Muscle layer of duodenum (tissue), 2 donors: ENCODE measurements around the gene RYR2.

Source experiments
- H3K27ac ChIP-seq: one replicate; pipeline ENCODE4 v1.7.0; 2013; ENCODE audit warnings: mild to moderate bottlenecking, low read length
- H3K27me3 ChIP-seq: one replicate; pipeline ENCODE4 v1.7.0; 2013; ENCODE audit warnings: low read depth, mild to moderate bottlenecking, control low read depth, low read length
- H3K36me3 ChIP-seq, 2 donors: one replicate each; pipeline ENCODE4 v1.7.0; 2013; ENCODE audit warnings: low read length in 2 of 2, control low read depth in 1 of 2, mild to moderate bottlenecking in 1 of 2; ENCODE audit not compliant: insufficient read depth in 2 of 2, control insufficient read depth in 1 of 2
- H3K4me1 ChIP-seq, 2 donors: one replicate each; pipeline ENCODE4 v1.7.0; 2013; ENCODE audit warnings: low read length in 2 of 2, mild to moderate bottlenecking in 2 of 2, control low read depth in 1 of 2, moderate library complexity in 1 of 2; ENCODE audit not compliant: insufficient read depth in 2 of 2, control insufficient read depth in 1 of 2
- H3K4me3 ChIP-seq, 2 donors: one replicate each; pipeline ENCODE4 v1.7.0; 2013; ENCODE audit warnings: low read length in 2 of 2, low read depth in 1 of 2, mild to moderate bottlenecking in 1 of 2
- H3K9me3 ChIP-seq, 2 donors: one replicate each; pipeline ENCODE4 v1.7.0; 2013; ENCODE audit warnings: low read length in 2 of 2, control low read depth in 1 of 2, mild to moderate bottlenecking in 1 of 2; ENCODE audit not compliant: control insufficient read depth in 1 of 2
- donor health status: healthy.

The RYR2 gene

GRCh38 chr1:237229333-237229732 lies 187.3 kb downstream of the RYR2 start:
- H3K27ac ChIP-seq: no peak overlapping the region
- H3K9me3 ChIP-seq: no peaks in the 10 kb centered on the region
- no peaks in the 10 kb centered on the region for H3K36me3 ChIP-seq
- H3K4me3 ChIP-seq: no peak overlapping the region
- no peaks in the 10 kb centered on the region for H3K27me3 ChIP-seq
- peaks cover 0 to 3% of the 10 kb centered on the region in 2 donors for H3K4me1 ChIP-seq

- no peak overlapping the region for H3K4me3 ChIP-seq
- H3K9me3 ChIP-seq: no peaks in the 10 kb centered on the region
- no peaks in the 10 kb centered on the region for H3K27me3 ChIP-seq
- H3K4me1 ChIP-seq: no peaks in the 10 kb centered on the region
- no peak overlapping the region for H3K27ac ChIP-seq
- H3K36me3 ChIP-seq: no peaks in the 10 kb centered on the region
These were observed 190.5 kb downstream of the RYR2 start for GRCh38 chr1:237232501-237232900.

GRCh38 chr1:237235091-237235490 lies 193.1 kb downstream of the RYR2 start:
- no peak overlapping the region for H3K27ac ChIP-seq
- H3K4me3 ChIP-seq: no peak overlapping the region
- no peaks in the 10 kb centered on the region for H3K36me3 ChIP-seq
- H3K9me3 ChIP-seq: no peaks in the 10 kb centered on the region
- H3K4me1 ChIP-seq: peaks cover 0 to 5% of the 10 kb centered on the region in 2 donors
- no peaks in the 10 kb centered on the region for H3K27me3 ChIP-seq

GRCh38 chr1:237237721-237238120 lies 195.7 kb downstream of the RYR2 start:
- H3K9me3 ChIP-seq: no peaks in the 10 kb centered on the region
- H3K4me1 ChIP-seq: peaks cover 0 to 5% of the 10 kb centered on the region in 2 donors
- H3K4me3 ChIP-seq: no peak overlapping the region
- no peaks in the 10 kb centered on the region for H3K36me3 ChIP-seq
- no peaks in the 10 kb centered on the region for H3K27me3 ChIP-seq
- no peak overlapping the region for H3K27ac ChIP-seq

- H3K4me1 ChIP-seq: peaks cover 0 to 5% of the 10 kb centered on the region in 2 donors
- no peak overlapping the region for H3K27ac ChIP-seq
- no peaks in the 10 kb centered on the region for H3K36me3 ChIP-seq
- H3K27me3 ChIP-seq: no peaks in the 10 kb centered on the region
- H3K4me3 ChIP-seq: no peak overlapping the region
- H3K9me3 ChIP-seq: no peaks in the 10 kb centered on the region
These were observed 197.3 kb downstream of the RYR2 start for GRCh38 chr1:237239248-237239647.

- Histone ChIP-seq H3K4me3 (no peak overlapping the region), H3K36me3 (no peaks in the 10 kb centered on the region), H3K27me3 (no peaks in the 10 kb centered on the region), H3K27ac (no peak overlapping the region), H3K9me3 (no peaks in the 10 kb centered on the region), H3K4me1 (peaks cover 0 to 5% of the 10 kb centered on the region in 2 donors)
These were observed 199.1 kb downstream of the RYR2 start for GRCh38 chr1:237241038-237241437.

GRCh38 chr1:237244778-237245177 lies 202.8 kb downstream of the RYR2 start:
- Histone ChIP-seq H3K9me3 (no peaks in the 10 kb centered on the region), H3K27me3 (no peaks in the 10 kb centered on the region), H3K4me1 (no peaks in the 10 kb centered on the region), H3K4me3 (no peak overlapping the region), H3K36me3 (no peaks in the 10 kb centered on the region), H3K27ac (no peak overlapping the region)

- Histone ChIP-seq H3K9me3 (no peaks in the 10 kb centered on the region), H3K36me3 (no peaks in the 10 kb centered on the region), H3K4me3 (no peak overlapping the region), H3K4me1 (no peaks in the 10 kb centered on the region), H3K27me3 (no peaks in the 10 kb centered on the region), H3K27ac (no peak overlapping the region)
These were observed 205.5 kb downstream of the RYR2 start for GRCh38 chr1:237247442-237247841.

GRCh38 chr1:237249120-237249519 lies 207.1 kb downstream of the RYR2 start:
- Histone ChIP-seq H3K4me1 (no peaks in the 10 kb centered on the region), H3K4me3 (no peak overlapping the region), H3K36me3 (no peaks in the 10 kb centered on the region), H3K9me3 (no peaks in the 10 kb centered on the region), H3K27me3 (no peaks in the 10 kb centered on the region), H3K27ac (no peak overlapping the region)

- no peaks in the 10 kb centered on the region for H3K27me3 ChIP-seq
- H3K4me1 ChIP-seq: no peaks in the 10 kb centered on the region
- no peaks in the 10 kb centered on the region for H3K36me3 ChIP-seq
- no peak overlapping the region for H3K4me3 ChIP-seq
- no peak overlapping the region for H3K27ac ChIP-seq
- H3K9me3 ChIP-seq: no peaks in the 10 kb centered on the region
These were observed 208.1 kb downstream of the RYR2 start for GRCh38 chr1:237250055-237250454.

- Histone ChIP-seq H3K36me3 (no peaks in the 10 kb centered on the region), H3K9me3 (no peaks in the 10 kb centered on the region), H3K4me1 (peaks cover 0 to 8% of the 10 kb centered on the region in 2 donors), H3K27me3 (no peaks in the 10 kb centered on the region), H3K4me3 (no peak overlapping the region), H3K27ac (no peak overlapping the region)
These were observed 213.1 kb downstream of the RYR2 start for GRCh38 chr1:237255071-237255470.

GRCh38 chr1:237258871-237259270 lies 216.9 kb downstream of the RYR2 start:
- Histone ChIP-seq H3K27ac (no peak overlapping the region), H3K9me3 (no peaks in the 10 kb centered on the region), H3K4me1 (peaks cover 0 to 8% of the 10 kb centered on the region in 2 donors), H3K36me3 (no peaks in the 10 kb centered on the region), H3K27me3 (no peaks in the 10 kb centered on the region), H3K4me3 (no peak overlapping the region)
